ENCODE measurements around the gene RBMS2. TPM values are rescaled to one million over a fixed set of nuclear protein-coding genes. Genes with fewer than 3 reads are reported as not detected.

The RBMS2 gene
- total and polyA plus RNA-seq, 9 of the 15 experiments (the other 6 are each of a cell fraction or from before 2014, with no cell fraction given), result 0.08 to 10.5 (median 0.31) TPM

GRCh38 chr12:56635806-56636674 is 114.4 kb downstream of the RBMS2 start (continued):
- TF ChIP-seq MGA (IDR thresholded peaks at IDR 0.05) (no peak), GATAD2A (IDR thresholded peaks at IDR 0.05) (no peak), BRCA1 (IDR thresholded peaks at IDR 0.05) (no peak), BRCA1 (CRISPR knock-in tag; IDR thresholded peaks at IDR 0.05) (no peak), HLTF (IDR thresholded peaks at IDR 0.05) (0 out of 2 replicates have a peak, but pooled peaks have one; percentile 72), ZNF449 (CRISPR knock-in tag; IDR thresholded peaks at IDR 0.05) (no peak), PKNOX1 (IDR thresholded peaks at IDR 0.05) (peak; percentile 95), HDAC3 (IDR thresholded peaks at IDR 0.05; ENCODE audit: borderline replicate concordance, partially characterized antibody) (no peak), SMARCB1 (IDR thresholded peaks at IDR 0.05; ENCODE audit: insufficient read length, low read depth) (no peak), GABPB2 (CRISPR knock-in tag; conservative IDR thresholded peaks at IDR 0.05) (no peak), JUND (IDR thresholded peaks at IDR 0.05; ENCODE audit: borderline replicate concordance, low read depth, low read length) (peak; percentile 77), JUND (tag; IDR thresholded peaks at IDR 0.05; ENCODE audit: borderline replicate concordance, low read depth, low read length) (0 out of 3 replicates have a peak, but pooled peaks have one; percentile 48), SIX5 (IDR thresholded peaks at IDR 0.05; ENCODE audit: borderline replicate concordance in 1 of 2, insufficient read depth in 1 of 2, low read depth in 1 of 2, low read length in 2 of 2) (no peak), MED1 (CRISPR knock-in tag; IDR thresholded peaks at IDR 0.05; ENCODE audit: borderline replicate concordance) (no peak)

All from K562 (cell line).